Sigmoid colon (tissue), 4 donors: Measurements from ENCODE around the gene CEP152.

Source experiments
- CTCF ChIP-seq, 4 experiments: fragments of 450-650 bp in 3 of 4; fragments of 200-600 bp in 1 of 4; IDR thresholded peaks; one replicate each; pipeline ENCODE4 v1.5.1; 2016 to 2019; ENCODE audit warnings: antibody characterized with exemption in 4 of 4, mild to moderate bottlenecking in 3 of 4, moderate library complexity in 2 of 4
- POLR2AphosphoS5 ChIP-seq, 4 donors: sonication (generic); formaldehyde crosslinking; IDR thresholded peaks; one replicate each; pipeline ENCODE4 v1.6.1; 2017; ENCODE audit warnings: antibody characterized with exemption in 4 of 4

GRCh38 chr15:48766196-48766595 is 44.7 kb downstream of the CEP152 start:
- TF ChIP-seq POLR2AphosphoS5 (IDR thresholded peaks at IDR 0.05), result no peak
- TF ChIP-seq CTCF (IDR thresholded peaks at IDR 0.05), result no peak
